Measurements from ENCODE around the gene MCF2L.

Gene MCF2L

GRCh38 chr13:113103646-113104045 lies 134.6 kb downstream of the MCF2L start:
- no peaks in the 10 kb centered on the region for H3K9me3 ChIP-seq (ENCODE audit: insufficient read depth, low read length)
- H3K79me2 ChIP-seq (ENCODE audit: low read length) = no peaks in the 10 kb centered on the region
- peaks cover 5% of the 10 kb centered on the region; the same call in 1 of the 2 replicates for H3K4me1 ChIP-seq (ENCODE audit: low read length)
- H4K20me1 ChIP-seq (ENCODE audit: insufficient read depth, low read length) = no peaks in the 10 kb centered on the region; the same call in 1 of the 2 replicates
- H2AFZ ChIP-seq (ENCODE audit: low read depth, low read length) = no peak overlapping the region
- no peak overlapping the region for H3K4me2 ChIP-seq (ENCODE audit: low read length)
- no peak for TF ChIP-seq CTCF (IDR thresholded peaks at IDR 0.05; ENCODE audit: low read depth, low read length)
- no peak for TF ChIP-seq EZH2phosphoT487 (IDR thresholded peaks at IDR 0.05; ENCODE audit: low read depth)
- H3K27me3 ChIP-seq (ENCODE audit: low read depth, low read length) = peaks cover 7% of the 10 kb centered on the region; the same call in 1 of the 2 replicates
- H3K27ac ChIP-seq (ENCODE audit: low read length) = no peak overlapping the region
- H3K9ac ChIP-seq (ENCODE audit: low read length) = no peak overlapping the region
- H3K4me3 ChIP-seq (ENCODE audit: low read length) = no peak overlapping the region
- no peaks in the 10 kb centered on the region for H3K36me3 ChIP-seq (replicated peaks; ENCODE audit: low read depth, low read length)

GRCh38 chr13:113105032-113105920 lies 136.3 kb downstream of the MCF2L start, which contains the start of gene F7:
Gene F7 (plus strand): TSS chr13:113105791. CDS start chr13:113105842, 51 bp downstream.
- H3K27ac ChIP-seq (ENCODE audit: low read length) = no peak within 1 kb of the TSS

GRCh38 chr13:113105921-113106452 lies 137.0 kb downstream of the MCF2L start:
- TF ChIP-seq CTCF (IDR thresholded peaks at IDR 0.05; ENCODE audit: low read depth, low read length) = no peak
- TF ChIP-seq EZH2phosphoT487 (IDR thresholded peaks at IDR 0.05; ENCODE audit: low read depth) = no peak
- H2AFZ ChIP-seq (ENCODE audit: low read depth, low read length) = no peak overlapping the region
- no peaks in the 10 kb centered on the region for H3K9me3 ChIP-seq (ENCODE audit: insufficient read depth, low read length)
- no peak overlapping the region for H3K4me3 ChIP-seq (ENCODE audit: low read length)
- H4K20me1 ChIP-seq (ENCODE audit: insufficient read depth, low read length) = no peaks in the 10 kb centered on the region; the same call in 1 of the 2 replicates
- H3K27ac ChIP-seq (ENCODE audit: low read length) = no peak overlapping the region
- no peaks in the 10 kb centered on the region for H3K36me3 ChIP-seq (replicated peaks; ENCODE audit: low read depth, low read length)
- no peak overlapping the region for H3K9ac ChIP-seq (ENCODE audit: low read length)
- peaks cover 7% of the 10 kb centered on the region; the same call in 1 of the 2 replicates for H3K27me3 ChIP-seq (ENCODE audit: low read depth, low read length)
- H3K4me1 ChIP-seq (ENCODE audit: low read length) = peaks cover 5% of the 10 kb centered on the region; the same call in 1 of the 2 replicates
- no peak overlapping the region for H3K4me2 ChIP-seq (ENCODE audit: low read length)
- H3K79me2 ChIP-seq (ENCODE audit: low read length) = no peaks in the 10 kb centered on the region

More at GRCh38 chr13:113105032-113105920, 136.3 kb downstream of the MCF2L start, which contains the start of gene F7:
- Histone ChIP-seq H3K9ac (ENCODE audit: low read length) (no peak within 1 kb of the TSS), H3K4me2 (ENCODE audit: low read length) (no peak within 1 kb of the TSS), H3K27me3 (ENCODE audit: low read depth, low read length) (peaks cover 7% of the 10 kb centered on the region; the same call in 1 of the 2 replicates), H2AFZ (ENCODE audit: low read depth, low read length) (no peak within 1 kb of the TSS), H3K36me3 (replicated peaks; ENCODE audit: low read depth, low read length) (no peaks in the 10 kb centered on the region), H3K4me3 (ENCODE audit: low read length) (no peak within 1 kb of the TSS), H3K9me3 (ENCODE audit: insufficient read depth, low read length) (no peaks in the 10 kb centered on the region), H3K4me1 (ENCODE audit: low read length) (peaks cover 5% of the 10 kb centered on the region; the same call in 1 of the 2 replicates), H3K79me2 (ENCODE audit: low read length) (no peaks in the 10 kb centered on the region), H4K20me1 (ENCODE audit: insufficient read depth, low read length) (no peaks in the 10 kb centered on the region; the same call in 1 of the 2 replicates)
- TF ChIP-seq CTCF (IDR thresholded peaks at IDR 0.05; ENCODE audit: low read depth, low read length) = no peak
- TF ChIP-seq EZH2phosphoT487 (IDR thresholded peaks at IDR 0.05; ENCODE audit: low read depth) = no peak

Measured in OCI-LY3 (cell line).